IMR-90 (cell line): ENCODE data around the gene STX16.

Experiments
- BHLHE40 ChIP-seq: fragments of 150-350 bp; IDR thresholded peaks from 2 replicates; pipeline ENCODE4 v1.6.1; 2016; ENCODE audit warnings: mild to moderate bottlenecking, low read depth, low read length
- CHD1 ChIP-seq: IDR thresholded peaks from 2 replicates; pipeline ENCODE4 v1.6.1; 2012; ENCODE audit warnings: low read depth, low read length, improper control_type of control experiment
- FOS ChIP-seq: fragments of 150-350 bp; IDR thresholded peaks from 2 replicates; pipeline ENCODE4 v1.6.1; 2016; ENCODE audit warnings: low read depth, low read length
- MAFK ChIP-seq: IDR thresholded peaks from 2 replicates; pipeline ENCODE4 v1.6.1; 2012; ENCODE audit warnings: low read depth, low read length, improper control_type of control experiment
- MAZ ChIP-seq: IDR thresholded peaks from 2 replicates; pipeline ENCODE4 v1.6.1; 2012; ENCODE audit warnings: low read depth, mild to moderate bottlenecking, low read length, improper control_type of control experiment, moderate library complexity, borderline replicate concordance
- POLR2A ChIP-seq: IDR thresholded peaks from 2 replicates; pipeline ENCODE4 v1.6.1; 2012; ENCODE audit warnings: mild to moderate bottlenecking, low read depth, low read length
- RAD21 ChIP-seq: IDR thresholded peaks from 2 replicates; pipeline ENCODE4 v1.6.1; 2012; ENCODE audit warnings: low read length, improper control_type of control experiment
- RFX5 ChIP-seq: IDR thresholded peaks from 2 replicates; pipeline ENCODE4 v1.8.0; 2012; ENCODE audit warnings: low read depth, mild to moderate bottlenecking, low read length, moderate library complexity
- SMC3 ChIP-seq: fragments of 150-350 bp; IDR thresholded peaks from 2 replicates; pipeline ENCODE4 v1.6.1; 2016; ENCODE audit warnings: low read depth, mild to moderate bottlenecking, antibody characterized with exemption, low read length, moderate library complexity
- USF2 ChIP-seq: fragments of 150-350 bp; IDR thresholded peaks from 2 replicates; pipeline ENCODE4 v1.6.1; 2017; ENCODE audit warnings: mild to moderate bottlenecking, antibody characterized with exemption, low read length, low read depth
- TF ChIP-seq, protein P1 (sequence below): conservative IDR thresholded peaks from 2 replicates; pipeline ENCODE4 v1.5.1; 2012; ENCODE audit warnings: mild to moderate bottlenecking, low read depth, low read length, improper control_type of control experiment
- TF ChIP-seq, protein P2 (sequence below): fragments of 150-350 bp; IDR thresholded peaks from 2 replicates; pipeline ENCODE4 v1.6.1; 2016; ENCODE audit warnings: low read depth, mild to moderate bottlenecking, low read length, moderate library complexity, borderline replicate concordance

DNA sequence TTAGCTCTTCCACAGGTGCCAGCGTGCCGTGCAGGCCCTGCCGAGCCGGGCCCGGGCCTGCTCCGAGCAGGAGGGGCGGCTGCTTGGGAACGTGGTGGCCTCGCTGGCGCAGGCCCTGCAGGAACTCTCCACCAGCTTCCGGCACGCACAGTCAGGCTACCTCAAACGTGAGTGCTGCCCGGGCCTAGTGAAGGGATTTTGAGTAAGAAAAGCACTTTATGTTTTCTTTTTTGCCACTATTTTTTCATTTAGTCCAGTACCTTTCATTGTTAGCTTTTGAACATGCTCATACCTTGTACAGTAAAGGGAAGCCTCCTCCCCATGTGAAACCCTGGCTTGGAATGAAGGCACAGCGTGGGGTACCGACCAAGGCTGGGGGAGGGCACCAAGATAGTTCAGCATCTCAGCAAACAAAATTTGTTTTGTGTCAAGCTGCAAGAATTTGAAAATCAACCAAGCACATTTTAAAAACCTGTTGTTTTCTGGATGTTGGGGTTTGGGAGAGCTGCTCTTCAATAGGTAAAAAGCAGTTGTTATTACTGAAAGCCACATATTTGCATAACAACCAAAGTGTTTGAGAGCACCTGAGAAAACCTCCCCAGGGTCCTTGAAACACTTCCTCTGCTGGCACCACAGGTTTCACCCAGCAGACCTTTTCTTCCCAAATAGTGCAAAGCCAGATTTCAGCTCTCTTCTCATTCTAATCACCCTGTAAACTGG lies 18.4 kb downstream of the STX16 start:
- TF ChIP-seq, protein P1, sequence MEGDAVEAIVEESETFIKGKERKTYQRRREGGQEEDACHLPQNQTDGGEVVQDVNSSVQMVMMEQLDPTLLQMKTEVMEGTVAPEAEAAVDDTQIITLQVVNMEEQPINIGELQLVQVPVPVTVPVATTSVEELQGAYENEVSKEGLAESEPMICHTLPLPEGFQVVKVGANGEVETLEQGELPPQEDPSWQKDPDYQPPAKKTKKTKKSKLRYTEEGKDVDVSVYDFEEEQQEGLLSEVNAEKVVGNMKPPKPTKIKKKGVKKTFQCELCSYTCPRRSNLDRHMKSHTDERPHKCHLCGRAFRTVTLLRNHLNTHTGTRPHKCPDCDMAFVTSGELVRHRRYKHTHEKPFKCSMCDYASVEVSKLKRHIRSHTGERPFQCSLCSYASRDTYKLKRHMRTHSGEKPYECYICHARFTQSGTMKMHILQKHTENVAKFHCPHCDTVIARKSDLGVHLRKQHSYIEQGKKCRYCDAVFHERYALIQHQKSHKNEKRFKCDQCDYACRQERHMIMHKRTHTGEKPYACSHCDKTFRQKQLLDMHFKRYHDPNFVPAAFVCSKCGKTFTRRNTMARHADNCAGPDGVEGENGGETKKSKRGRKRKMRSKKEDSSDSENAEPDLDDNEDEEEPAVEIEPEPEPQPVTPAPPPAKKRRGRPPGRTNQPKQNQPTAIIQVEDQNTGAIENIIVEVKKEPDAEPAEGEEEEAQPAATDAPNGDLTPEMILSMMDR: no peak
- TF ChIP-seq RFX5: no peak
- no peak for TF ChIP-seq MAZ
- no peak for TF ChIP-seq USF2
- no peak for TF ChIP-seq POLR2A
- TF ChIP-seq RAD21: no peak
- TF ChIP-seq, protein P2, sequence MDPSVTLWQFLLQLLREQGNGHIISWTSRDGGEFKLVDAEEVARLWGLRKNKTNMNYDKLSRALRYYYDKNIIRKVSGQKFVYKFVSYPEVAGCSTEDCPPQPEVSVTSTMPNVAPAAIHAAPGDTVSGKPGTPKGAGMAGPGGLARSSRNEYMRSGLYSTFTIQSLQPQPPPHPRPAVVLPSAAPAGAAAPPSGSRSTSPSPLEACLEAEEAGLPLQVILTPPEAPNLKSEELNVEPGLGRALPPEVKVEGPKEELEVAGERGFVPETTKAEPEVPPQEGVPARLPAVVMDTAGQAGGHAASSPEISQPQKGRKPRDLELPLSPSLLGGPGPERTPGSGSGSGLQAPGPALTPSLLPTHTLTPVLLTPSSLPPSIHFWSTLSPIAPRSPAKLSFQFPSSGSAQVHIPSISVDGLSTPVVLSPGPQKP: no peak
- no peak for TF ChIP-seq FOS
- TF ChIP-seq SMC3: no peak
- no peak for TF ChIP-seq BHLHE40
- TF ChIP-seq CHD1: no peak
- no peak for TF ChIP-seq MAFK
